ENCODE data around the gene ILF3.
"Not testable (repeated sequence)": the region's sequence is repeated elsewhere in the genome, so short reads cannot be mapped to it uniquely, and the experiment has no call there.

Gene ILF3

DNA sequence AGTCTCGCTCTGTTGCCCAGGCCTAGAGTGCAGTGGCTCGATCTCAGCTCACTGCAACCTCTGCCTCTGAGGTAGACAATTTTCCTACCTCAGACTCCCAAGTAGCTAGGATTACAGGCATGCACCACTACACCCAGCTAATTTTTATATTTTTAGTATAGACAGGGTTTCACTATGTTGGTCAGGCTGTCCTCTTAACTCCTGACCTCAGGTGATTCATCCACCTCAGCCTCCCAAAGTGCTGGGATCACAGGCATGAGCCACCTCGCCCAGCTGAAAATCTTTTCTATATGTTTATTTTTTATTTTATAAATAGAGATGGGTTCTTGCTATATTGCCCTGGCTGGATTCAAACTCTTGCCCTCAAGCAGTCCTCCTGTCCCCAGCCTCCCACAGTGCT lies 17.8 kb downstream of the ILF3 start:
- in situ Hi-C loops (cut with HindIII; ENCODE audit: low sequenced_read_pairs): not testable (repeated sequence)

DNA sequence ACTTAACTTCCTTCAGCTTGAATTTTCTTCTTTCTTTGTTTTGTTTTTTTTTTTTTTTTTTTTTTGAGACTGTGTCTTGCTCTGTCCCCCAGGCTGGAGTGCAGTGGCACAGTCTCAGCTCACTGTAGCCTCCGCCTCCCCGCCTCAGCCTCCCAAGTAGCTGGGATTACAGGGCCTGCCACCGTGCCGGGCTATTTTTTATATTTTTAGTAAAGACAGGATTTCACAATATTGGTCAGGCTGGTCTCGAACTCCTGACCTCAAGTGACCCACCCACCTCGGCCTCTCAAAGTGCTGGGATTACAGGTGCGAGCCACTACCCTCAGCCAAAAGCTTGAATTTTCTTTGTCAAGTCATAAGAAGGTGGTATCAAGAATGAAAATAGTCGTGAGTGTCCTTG lies 21.1 kb downstream of the ILF3 start:
- in situ Hi-C loops (cut with HindIII; ENCODE audit: low sequenced_read_pairs): not testable (repeated sequence)

GRCh38 chr19:10677751-10678150 lies 23.6 kb downstream of the ILF3 start:
- in situ Hi-C loops (cut with HindIII; ENCODE audit: low sequenced_read_pairs): no loop called here

DNA sequence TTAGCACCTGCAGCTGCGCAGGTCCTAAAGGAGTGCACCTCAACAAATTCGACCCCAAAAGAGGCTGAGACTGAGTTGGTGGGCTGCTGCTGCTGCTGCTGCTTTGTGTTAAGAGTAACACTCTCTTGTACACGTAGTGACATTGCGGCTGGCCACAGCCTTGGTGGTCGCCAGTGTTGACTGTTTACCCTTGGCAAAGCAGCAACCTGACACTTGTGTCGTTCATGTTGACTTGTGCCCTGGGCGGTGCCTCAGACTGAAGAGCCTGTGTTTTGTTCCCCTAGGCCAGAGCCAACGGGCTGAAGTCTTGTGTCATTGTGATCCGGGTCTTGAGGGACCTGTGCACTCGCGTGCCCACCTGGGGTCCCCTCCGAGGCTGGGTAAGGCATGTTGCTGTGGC lies 24.7 kb downstream of the ILF3 start:
- in situ Hi-C loops (cut with HindIII; ENCODE audit: low sequenced_read_pairs): no loop called here

DNA sequence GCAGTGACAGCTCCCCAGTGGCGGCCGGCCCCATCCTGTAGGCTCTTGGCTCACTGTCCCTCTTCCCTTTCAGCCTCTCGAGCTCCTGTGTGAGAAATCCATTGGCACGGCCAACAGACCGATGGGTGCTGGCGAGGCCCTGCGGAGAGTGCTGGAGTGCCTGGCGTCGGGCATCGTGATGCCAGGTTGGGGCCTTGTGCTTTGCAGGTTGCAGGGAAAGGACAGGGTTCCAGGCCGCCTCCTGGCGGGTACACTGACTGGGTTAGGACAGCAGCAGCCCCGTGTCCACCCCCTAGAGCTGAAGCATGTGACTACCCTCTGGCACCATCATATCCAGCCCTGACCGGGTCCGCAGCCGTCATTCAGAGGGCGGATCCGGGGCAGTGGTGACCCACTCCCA lies 25.6 kb downstream of the ILF3 start:
- in situ Hi-C loops (cut with HindIII; ENCODE audit: low sequenced_read_pairs): no loop called here

GRCh38 chr19:10680545-10681135 lies 26.5 kb downstream of the ILF3 start:
- in situ Hi-C loops (cut with HindIII; ENCODE audit: low sequenced_read_pairs): no loop called here

DNA sequence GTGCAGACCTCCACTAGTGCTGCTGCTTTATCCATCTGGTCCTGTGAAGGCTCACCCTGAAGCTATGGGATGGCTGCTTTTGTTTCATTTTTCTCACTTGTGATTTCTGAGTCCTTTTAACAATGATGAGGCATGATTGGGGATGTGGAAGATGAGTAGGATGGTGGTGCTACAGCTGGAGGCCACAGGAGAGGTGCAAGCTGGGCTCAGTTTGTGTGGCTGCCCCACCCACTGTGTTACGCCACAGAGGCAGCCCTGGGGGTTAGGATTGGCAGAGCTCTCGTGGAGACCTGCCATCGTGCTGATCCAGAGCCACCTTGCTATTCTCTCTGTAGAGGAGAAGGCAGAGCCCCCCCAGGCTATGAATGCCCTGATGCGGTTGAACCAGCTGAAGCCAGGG lies 27.5 kb downstream of the ILF3 start:
- in situ Hi-C loops (cut with HindIII; ENCODE audit: low sequenced_read_pairs): no loop called here

- in situ Hi-C loops (cut with HindIII; ENCODE audit: low sequenced_read_pairs): no loop called here
Observed at GRCh38 chr19:10682397-10683063, 28.4 kb downstream of the ILF3 start.

DNA sequence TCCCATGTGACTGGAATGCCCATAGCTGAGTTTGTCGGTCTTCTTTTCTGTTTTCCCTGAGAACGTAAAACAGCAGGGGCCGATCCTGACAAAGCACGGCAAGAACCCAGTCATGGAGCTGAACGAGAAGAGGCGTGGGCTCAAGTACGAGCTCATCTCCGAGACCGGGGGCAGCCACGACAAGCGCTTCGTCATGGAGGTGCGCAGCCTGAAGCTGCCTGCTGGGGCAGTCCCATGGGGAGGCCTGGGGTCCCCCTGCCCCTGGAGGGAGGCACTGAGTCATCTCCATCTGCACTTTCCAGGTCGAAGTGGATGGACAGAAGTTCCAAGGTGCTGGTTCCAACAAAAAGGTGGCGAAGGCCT lies 28.9 kb downstream of the ILF3 start:
- in situ Hi-C loops (cut with HindIII; ENCODE audit: low sequenced_read_pairs): no loop called here

GRCh38 chr19:10683582-10683981 lies 29.4 kb downstream of the ILF3 start:
- in situ Hi-C loops (cut with HindIII; ENCODE audit: low sequenced_read_pairs): no loop called here

- in situ Hi-C loops (cut with HindIII; ENCODE audit: low sequenced_read_pairs): no loop called here
Observed at GRCh38 chr19:10685210-10685609, 31.1 kb downstream of the ILF3 start.

GRCh38 chr19:10686193-10686592 lies 32.0 kb downstream of the ILF3 start:
- in situ Hi-C loops (cut with HindIII; ENCODE audit: low sequenced_read_pairs): no loop called here

GRCh38 chr19:10686661-10687517 lies 32.7 kb downstream of the ILF3 start:
- in situ Hi-C loops (cut with HindIII; ENCODE audit: low sequenced_read_pairs): no loop called here

GRCh38 chr19:10687518-10688288 lies 33.6 kb downstream of the ILF3 start:
- in situ Hi-C loops (cut with HindIII; ENCODE audit: low sequenced_read_pairs): no loop called here

DNA sequence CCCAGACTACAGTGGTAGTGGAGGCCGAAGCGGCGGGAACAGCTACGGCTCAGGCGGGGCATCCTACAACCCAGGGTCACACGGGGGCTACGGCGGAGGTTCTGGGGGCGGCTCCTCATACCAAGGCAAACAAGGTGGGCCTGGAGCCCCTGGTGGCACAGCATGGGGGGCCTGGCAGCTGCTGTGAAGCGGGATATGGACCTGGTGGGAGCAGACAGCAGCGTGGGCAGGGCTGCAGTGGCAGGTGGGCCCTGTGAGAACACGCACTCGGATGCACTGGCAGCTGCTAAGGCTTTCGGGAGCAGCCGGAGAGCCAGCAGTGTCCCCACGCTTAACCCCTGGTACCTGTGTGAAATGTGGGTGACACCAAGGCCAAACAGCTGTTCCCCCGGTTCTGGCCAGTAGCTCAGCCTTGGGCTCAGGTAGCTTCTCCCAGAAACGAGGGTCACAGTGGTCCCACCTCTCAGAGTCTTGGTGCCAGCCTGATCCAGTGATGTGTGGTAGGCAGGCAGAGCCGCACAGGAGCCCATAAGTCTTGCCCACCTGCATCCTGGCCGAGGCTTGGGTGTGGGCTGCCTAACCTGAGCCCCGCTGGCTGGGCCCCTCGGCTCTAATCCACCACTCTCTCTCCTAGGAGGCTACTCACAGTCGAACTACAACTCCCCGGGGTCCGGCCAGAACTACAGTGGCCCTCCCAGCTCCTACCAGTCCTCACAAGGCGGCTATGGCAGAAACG lies 34.6 kb downstream of the ILF3 start:
- in situ Hi-C loops (cut with HindIII; ENCODE audit: low sequenced_read_pairs): no loop called here

DNA sequence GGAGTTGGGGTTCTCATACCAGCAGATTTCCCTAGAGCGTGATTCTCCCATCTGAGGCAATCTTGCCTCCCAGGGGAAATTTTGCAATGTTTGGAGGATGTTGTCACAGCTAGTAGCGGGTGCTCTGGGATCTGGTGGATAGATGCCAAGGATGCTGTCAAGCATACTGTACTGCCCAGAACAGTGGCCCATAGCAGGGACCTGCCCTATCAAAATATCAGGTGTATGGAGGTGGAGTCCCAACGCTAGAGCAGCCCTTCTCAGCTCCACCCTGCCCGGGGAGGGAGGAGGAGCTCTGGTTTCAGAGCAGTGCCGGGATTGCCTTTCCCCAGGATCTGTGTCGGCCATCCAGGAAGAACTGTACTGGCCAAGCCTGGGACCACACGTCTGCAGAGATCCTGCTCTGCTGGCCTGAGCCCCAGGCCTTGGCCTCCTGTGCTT lies 36.2 kb downstream of the ILF3 start:
- in situ Hi-C loops (cut with HindIII; ENCODE audit: low sequenced_read_pairs): no loop called here

GRCh38 chr19:10691178-10691881 lies 37.2 kb downstream of the ILF3 start:
- in situ Hi-C loops (cut with HindIII; ENCODE audit: low sequenced_read_pairs): no loop called here

DNA sequence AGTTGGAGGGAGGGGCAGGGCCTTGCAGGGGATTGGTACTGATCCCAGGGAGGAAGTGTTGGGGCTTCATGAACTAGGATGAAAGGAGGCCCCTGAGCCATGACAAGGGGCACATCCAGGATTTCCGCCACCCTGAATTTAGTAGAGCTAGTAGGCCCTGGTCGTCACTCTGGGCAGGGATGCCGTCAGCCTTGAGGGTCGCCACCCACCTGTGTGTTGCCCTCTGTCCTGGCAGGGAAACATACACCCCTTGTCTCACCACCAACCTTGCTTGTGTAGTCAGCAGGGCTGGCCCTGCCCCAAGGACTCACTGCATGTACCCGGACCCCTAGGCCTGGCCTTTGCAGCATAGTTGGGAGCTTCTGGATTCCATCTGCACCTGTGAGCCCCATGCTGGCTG lies 37.7 kb downstream of the ILF3 start:
- in situ Hi-C loops (cut with HindIII; ENCODE audit: low sequenced_read_pairs): no loop called here

DNA sequence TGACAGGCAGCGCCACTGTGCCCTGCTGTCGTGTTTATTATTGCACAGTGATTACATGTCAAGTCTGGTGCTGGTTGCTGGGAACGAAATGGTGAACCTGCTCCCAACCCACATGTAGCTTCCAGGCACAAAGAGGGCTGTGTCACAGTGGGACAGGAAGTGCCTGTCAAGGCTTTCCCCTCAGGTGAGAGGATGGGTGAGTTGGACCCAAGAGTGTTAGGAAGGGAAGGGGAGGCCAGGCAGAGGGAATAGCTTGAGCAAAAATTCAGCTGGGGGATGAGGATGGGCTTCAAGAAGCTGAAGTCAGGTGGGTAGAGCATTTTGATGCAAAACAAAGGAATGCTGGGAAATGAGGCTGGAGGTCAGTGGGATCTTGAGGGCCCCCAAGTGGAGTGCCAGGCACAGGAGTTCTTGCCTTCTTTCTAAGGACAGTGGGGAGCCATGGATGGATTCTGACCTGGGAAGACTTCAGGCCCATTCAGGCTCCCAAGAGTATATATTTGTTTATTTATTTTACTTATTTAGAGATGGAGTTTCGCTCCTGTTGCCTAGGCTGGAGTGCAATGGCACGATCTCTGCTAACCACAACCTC lies 38.6 kb downstream of the ILF3 start:
- in situ Hi-C loops (cut with HindIII; ENCODE audit: low sequenced_read_pairs): no loop called here

Data from endothelial cell of hepatic sinusoid (primary cell).